Glutamatergic neuron (in vitro differentiated cells): ENCODE measurements around the gene CERKL. TPM values are rescaled to one million over a fixed set of nuclear protein-coding genes. Genes with fewer than 3 reads are reported as not detected.

Source experiments
- DNase-seq: peaks from one replicate; pipeline ENCODE4 v3.0.0; 2022
- H3K27ac Mint-ChIP-seq: one replicate; pipeline ENCODE4 v1.8.0; 2020; ENCODE audit warnings: mild to moderate bottlenecking, mixed read lengths, inconsistent platforms; ENCODE audit not compliant: unreplicated experiment
- H3K27me3 Mint-ChIP-seq: one replicate; pipeline ENCODE4 v1.8.0; 2020; ENCODE audit warnings: mild to moderate bottlenecking, moderate library complexity, mixed read lengths, inconsistent platforms; ENCODE audit not compliant: unreplicated experiment
- H3K36me3 Mint-ChIP-seq: one replicate; pipeline ENCODE4 v1.8.0; 2020; ENCODE audit warnings: mild to moderate bottlenecking, mixed read lengths, inconsistent platforms; ENCODE audit not compliant: unreplicated experiment
- H3K4me1 Mint-ChIP-seq: one replicate; pipeline ENCODE4 v1.8.0; 2020; ENCODE audit warnings: mild to moderate bottlenecking, low read depth, mixed read lengths, inconsistent platforms; ENCODE audit not compliant: unreplicated experiment
- H3K4me3 Mint-ChIP-seq: one replicate; pipeline ENCODE4 v1.8.0; 2020; ENCODE audit warnings: mild to moderate bottlenecking, mixed read lengths, inconsistent platforms; ENCODE audit not compliant: unreplicated experiment
- H3K9me3 Mint-ChIP-seq: one replicate; pipeline ENCODE4 v1.8.0; 2020; ENCODE audit warnings: mild to moderate bottlenecking, moderate library complexity, mixed read lengths, inconsistent platforms; ENCODE audit not compliant: unreplicated experiment
- CTCF ChIP-seq: fragments of 200-600 bp; sonication (generic); IDR thresholded peaks from one replicate; pipeline ENCODE4 v1.5.0; 2021; ENCODE audit not compliant: partially characterized antibody, unreplicated experiment
- total RNA-seq: library from RNA; stranded (reverse); fragmentation: NEBNext Ultra II Directional; extraction: Animal tissue kit (Norgen Biotek cat#: 25700); gene quantifications from one replicate; pipeline ENCODE4 v1.2.1, GENCODE V29; 2021; ENCODE audit not compliant: unreplicated experiment

CERKL gene
- total RNA-seq, 1 donor from 2014 or later = 5.7 TPM

GRCh38 chr2:181680055-181680936 is 23.4 kb upstream of the CERKL start, which contains the start of gene NEUROD1:
Gene NEUROD1 (minus strand): TSS chr2:181680517. CDS start chr2:181678860, 1,657 bp downstream.
- no peak for TF ChIP-seq CTCF
- H3K27me3 Mint-ChIP-seq = peaks cover 42% of the 10 kb centered on the region
- H3K9me3 Mint-ChIP-seq = peaks cover 58% of the 10 kb centered on the region
- H3K4me1 Mint-ChIP-seq = peaks cover 48% of the 10 kb centered on the region
- peaks cover 5% of the 10 kb centered on the region for H3K36me3 Mint-ChIP-seq
- DNase-seq = peak; percentile 97
- H3K4me3 Mint-ChIP-seq = peak within 1 kb of the TSS; percentile 96
- peak within 1 kb of the TSS; percentile 90 for H3K27ac Mint-ChIP-seq

GRCh38 chr2:181679544-181679979 is 22.7 kb upstream of the CERKL start:
- Mint-ChIP-seq H3K9me3 (peaks cover 55% of the 10 kb centered on the region), H3K27ac (peak overlapping the region; percentile 90), H3K36me3 (peaks cover 5% of the 10 kb centered on the region), H3K27me3 (peaks cover 37% of the 10 kb centered on the region), H3K4me1 (peaks cover 46% of the 10 kb centered on the region), H3K4me3 (peak overlapping the region; percentile 96)
- peak; percentile 53 for DNase-seq
- no peak for TF ChIP-seq CTCF

- peak overlapping the region; percentile 96 for H3K4me3 Mint-ChIP-seq
- no peak for DNase-seq
- peak overlapping the region; percentile 90 for H3K27ac Mint-ChIP-seq
Observed at GRCh38 chr2:181678861-181679543, 22.1 kb upstream of the CERKL start.

GRCh38 chr2:181677912-181678586 is 21.1 kb upstream of the CERKL start:
- DNase-seq = peak; percentile 43
- Mint-ChIP-seq H3K36me3 (peaks cover 5% of the 10 kb centered on the region), H3K9me3 (peaks cover 50% of the 10 kb centered on the region), H3K27me3 (peaks cover 35% of the 10 kb centered on the region), H3K4me3 (peak overlapping the region; percentile 96), H3K27ac (peak overlapping the region; percentile 90), H3K4me1 (peaks cover 50% of the 10 kb centered on the region)
- no peak for TF ChIP-seq CTCF

More at GRCh38 chr2:181678861-181679543, 22.1 kb upstream of the CERKL start:
- no peak for TF ChIP-seq CTCF
- Mint-ChIP-seq H3K9me3 (peaks cover 51% of the 10 kb centered on the region), H3K27me3 (peaks cover 37% of the 10 kb centered on the region), H3K36me3 (peaks cover 5% of the 10 kb centered on the region), H3K4me1 (peaks cover 48% of the 10 kb centered on the region)
